Calu3 (cell line): ENCODE results near the gene PSD4. TPM values are rescaled to one million over a fixed set of nuclear protein-coding genes. Genes with fewer than 3 reads are reported as not detected.

Experiments used
- BruUV-seq: library from RNA; stranded (reverse); fragments of 400-500 nt; replicated peaks from 2 replicates; lab custom pipeline; 2021; lab: Mats Ljungman, UMichigan
- CTCF ChIA-PET: fragments of 300-600 bp; sonication (Branson Sonifier 250); formaldehyde crosslinking; loops from one replicate; lab custom pipeline; 2022; ENCODE audit warnings: antibody characterized with exemption; lab: Charles Lee
- DNase-seq: peaks from one replicate; pipeline ENCODE4 v3.0.0; 2022
- H3K27ac Mint-ChIP-seq: one replicate; pipeline ENCODE4 v1.8.0; 2022; ENCODE audit warnings: mixed read lengths; ENCODE audit not compliant: unreplicated experiment
- H3K27me3 Mint-ChIP-seq: one replicate; pipeline ENCODE4 v1.8.0; 2022; ENCODE audit warnings: mixed read lengths; ENCODE audit not compliant: unreplicated experiment
- H3K36me3 Mint-ChIP-seq: one replicate; pipeline ENCODE4 v1.8.0; 2022; ENCODE audit warnings: mild to moderate bottlenecking, moderate library complexity, mixed read lengths; ENCODE audit not compliant: insufficient read depth, unreplicated experiment
- H3K4me1 Mint-ChIP-seq: one replicate; pipeline ENCODE4 v1.8.0; 2022; ENCODE audit warnings: mild to moderate bottlenecking, low read depth, mixed read lengths; ENCODE audit not compliant: unreplicated experiment
- H3K4me3 Mint-ChIP-seq: one replicate; pipeline ENCODE4 v1.8.0; 2022; ENCODE audit warnings: mild to moderate bottlenecking, low read depth, moderate library complexity, mixed read lengths; ENCODE audit not compliant: unreplicated experiment
- H3K9me3 Mint-ChIP-seq: one replicate; pipeline ENCODE4 v1.8.0; 2022; ENCODE audit warnings: low read depth, mixed read lengths; ENCODE audit not compliant: unreplicated experiment
- CTCF ChIP-seq: fragments of 200-600 bp; IDR thresholded peaks from one replicate; pipeline ENCODE4 v1.8.0; 2022; ENCODE audit warnings: antibody characterized with exemption; ENCODE audit not compliant: unreplicated experiment
- intact Hi-C: fragments of 100-400 bp; cut with micrococcal nuclease; formaldehyde crosslinking; loops from one replicate; pipeline ENCODE4 v1.10.0; 2022; ENCODE audit not compliant: unreplicated experiment
- total RNA-seq: library from RNA; stranded (reverse); gene quantifications from 2 replicates; pipeline ENCODE4 v1.2.3, GENCODE V29; 2022

PSD4 gene
- total RNA-seq, 1 experiment from 2014 or later: 58.7 TPM

- Mint-ChIP-seq H3K4me3 (no peak overlapping the region), H3K9me3 (no peaks in the 10 kb centered on the region), H3K27ac (no peak overlapping the region), H3K4me1 (peaks cover 15% of the 10 kb centered on the region), H3K27me3 (no peaks in the 10 kb centered on the region), H3K36me3 (peaks cover 41% of the 10 kb centered on the region)
- no TSS peak for BruUV-seq
- intact Hi-C loops: no loop called here
- CTCF ChIA-PET: interaction anchor here (1.8 to 3.4 kb wide), 4 partner anchors 33 to 65 kb away, joined by 13 to 20 read pairs (median 16); no protein-coding TSS in a partner anchor
- no peak for DNase-seq
- no peak for TF ChIP-seq CTCF
These were observed 29.4 kb downstream of the PSD4 start for GRCh38 chr2:113203217-113203530.

GRCh38 chr2:113203901-113204519 is 30.2 kb downstream of the PSD4 start:
- Mint-ChIP-seq H3K4me1 (peaks cover 15% of the 10 kb centered on the region), H3K4me3 (no peak overlapping the region), H3K27me3 (no peaks in the 10 kb centered on the region), H3K9me3 (no peaks in the 10 kb centered on the region), H3K36me3 (peaks cover 36% of the 10 kb centered on the region), H3K27ac (peak overlapping the region; percentile 65)
- intact Hi-C loops: loop anchor here (1.0 to 2.0 kb wide), 4 partner anchors 36 to 187 kb away; no protein-coding TSS in a partner anchor
- peak; percentile 87 for DNase-seq
- CTCF ChIA-PET: interaction anchor here (0.6 to 3.4 kb wide), 20 partner anchors 13 to 204 kb away, joined by 3 to 33 read pairs (median 5); no protein-coding TSS in a partner anchor
- no TSS peak for BruUV-seq
- peak; percentile 83 for TF ChIP-seq CTCF

GRCh38 chr2:113206251-113206650 is 32.5 kb downstream of the PSD4 start:
- H3K9me3 Mint-ChIP-seq: no peaks in the 10 kb centered on the region
- no peak for TF ChIP-seq CTCF
- H3K4me1 Mint-ChIP-seq: peaks cover 31% of the 10 kb centered on the region
- CTCF ChIA-PET: no interaction called here
- intact Hi-C loops: no loop called here
- no peak for DNase-seq
- peaks cover 30% of the 10 kb centered on the region for H3K36me3 Mint-ChIP-seq
- BruUV-seq: no TSS peak
- H3K27ac Mint-ChIP-seq: no peak overlapping the region
- no peaks in the 10 kb centered on the region for H3K27me3 Mint-ChIP-seq
- no peak overlapping the region for H3K4me3 Mint-ChIP-seq

GRCh38 chr2:113207021-113207420 is 33.2 kb downstream of the PSD4 start:
- intact Hi-C loops: no loop called here
- H3K4me3 Mint-ChIP-seq: no peak overlapping the region
- peaks cover 38% of the 10 kb centered on the region for H3K4me1 Mint-ChIP-seq
- H3K36me3 Mint-ChIP-seq: peaks cover 24% of the 10 kb centered on the region
- TF ChIP-seq CTCF: no peak
- H3K27ac Mint-ChIP-seq: no peak overlapping the region
- no peaks in the 10 kb centered on the region for H3K27me3 Mint-ChIP-seq
- H3K9me3 Mint-ChIP-seq: no peaks in the 10 kb centered on the region
- BruUV-seq: no TSS peak
- DNase-seq: no peak
- CTCF ChIA-PET: no interaction called here
